Measurements from ENCODE around the gene BCAP31. TPM values are rescaled to one million over a fixed set of nuclear protein-coding genes. Genes with fewer than 3 reads are reported as not detected.

The BCAP31 gene
- total RNA-seq, 2 experiments from 2014 or later, result 42.1 to 43.1 TPM

GRCh38 chrX:153769865-153770600 is 45.8 kb upstream of the BCAP31 start:
- POLR2A ChIA-PET, result no interaction called here
- Histone ChIP-seq H3K4me1 (ENCODE audit: insufficient read depth, low read length) (peaks cover 4% of the 10 kb centered on the region), H3K27me3 (ENCODE audit: control insufficient read depth in 1 of 2, insufficient read depth in 2 of 2, low read length in 2 of 2) (no peaks in the 10 kb centered on the region), H3K4me3 (ENCODE audit: low read length) (no peak overlapping the region), H3K27ac (ENCODE audit: low read depth in 1 of 2, low read length in 2 of 2) (no peak overlapping the region), H3K36me3 (ENCODE audit: insufficient read depth, low read length) (no peaks in the 10 kb centered on the region), H3K9me3 (ENCODE audit: control insufficient read depth in 1 of 2, insufficient read depth in 1 of 2, low read length in 2 of 2) (no peaks in the 10 kb centered on the region)
- Mint-ChIP-seq H3K36me3 (ENCODE audit: low read depth) (no peaks in the 10 kb centered on the region), H3K9me3 (no peaks in the 10 kb centered on the region), H3K4me1 (ENCODE audit: low read depth) (no peaks in the 10 kb centered on the region), H3K27ac (no peak overlapping the region), H3K4me3 (no peak overlapping the region), H3K27me3 (no peaks in the 10 kb centered on the region)
- DNase-seq (peak in 2 of 14 experiments; percentile 2 to 6), ATAC-seq (ENCODE audit: poor library complexity) (no peak)
- TF ChIP-seq CTCF (IDR thresholded peaks at IDR 0.05), result no peak
- intact Hi-C loops (cut with DNase I, micrococcal nuclease), result loop anchor here in 1 of 2 experiments (10.0 kb wide), 1 partner anchor 115 kb away; the partner anchor contains the start of gene L1CAM
- CTCF ChIA-PET, result no interaction called here

- ATAC-seq (ENCODE audit: poor library complexity) (no peak), DNase-seq (peak in 2 of 14 experiments; percentile 4 to 12)
- intact Hi-C loops (cut with DNase I, micrococcal nuclease), result loop anchor here in 1 of 2 experiments (10.0 kb wide), 1 partner anchor 115 kb away; the partner anchor contains the start of gene L1CAM
- H3K9me3 Mint-ChIP-seq, result no peaks in the 10 kb centered on the region
- H3K4me3 Mint-ChIP-seq, result no peak overlapping the region
- Histone ChIP-seq H3K27me3 (ENCODE audit: control insufficient read depth in 1 of 2, insufficient read depth in 2 of 2, low read length in 2 of 2) (no peaks in the 10 kb centered on the region), H3K4me3 (ENCODE audit: low read length) (no peak overlapping the region), H3K9me3 (ENCODE audit: control insufficient read depth in 1 of 2, insufficient read depth in 1 of 2, low read length in 2 of 2) (no peaks in the 10 kb centered on the region), H3K27ac (ENCODE audit: low read depth in 1 of 2, low read length in 2 of 2) (no peak overlapping the region), H3K36me3 (ENCODE audit: insufficient read depth, low read length) (no peaks in the 10 kb centered on the region), H3K4me1 (ENCODE audit: insufficient read depth, low read length) (peaks cover 5% of the 10 kb centered on the region)
- POLR2A ChIA-PET, result no interaction called here
- no peak overlapping the region for H3K27ac Mint-ChIP-seq
- H3K36me3 Mint-ChIP-seq (ENCODE audit: low read depth), result no peaks in the 10 kb centered on the region
- CTCF ChIA-PET, result no interaction called here
- no peaks in the 10 kb centered on the region for H3K4me1 Mint-ChIP-seq (ENCODE audit: low read depth)
- no peaks in the 10 kb centered on the region for H3K27me3 Mint-ChIP-seq
- TF ChIP-seq CTCF (IDR thresholded peaks at IDR 0.05), result no peak
Observed at GRCh38 chrX:153769158-153769864, 45.1 kb upstream of the BCAP31 start.

GRCh38 chrX:153768311-153769157 is 44.3 kb upstream of the BCAP31 start:
- H3K4me1 ChIP-seq (ENCODE audit: insufficient read depth, low read length), result peaks cover 9% of the 10 kb centered on the region
- no peaks in the 10 kb centered on the region for H3K27me3 ChIP-seq (ENCODE audit: control insufficient read depth in 1 of 2, insufficient read depth in 2 of 2, low read length in 2 of 2)
- no peak overlapping the region for H3K27ac ChIP-seq (ENCODE audit: low read depth in 1 of 2, low read length in 2 of 2)
- Mint-ChIP-seq H3K9me3 (no peaks in the 10 kb centered on the region), H3K36me3 (ENCODE audit: low read depth) (no peaks in the 10 kb centered on the region), H3K4me1 (ENCODE audit: low read depth) (peaks cover 4% of the 10 kb centered on the region), H3K4me3 (no peak overlapping the region), H3K27me3 (no peaks in the 10 kb centered on the region), H3K27ac (no peak overlapping the region)
- CTCF ChIA-PET, result no interaction called here
- no peak for ATAC-seq (ENCODE audit: poor library complexity)
- H3K36me3 ChIP-seq (ENCODE audit: insufficient read depth, low read length), result no peaks in the 10 kb centered on the region
- H3K9me3 ChIP-seq (ENCODE audit: control insufficient read depth in 1 of 2, insufficient read depth in 1 of 2, low read length in 2 of 2), result no peaks in the 10 kb centered on the region
- intact Hi-C loops (cut with DNase I, micrococcal nuclease), result loop anchor here in 1 of 2 experiments (10.0 kb wide), 1 partner anchor 116 kb away; the partner anchor contains the start of gene L1CAM
- POLR2A ChIA-PET, result no interaction called here
- peak in 2 of 14 experiments; percentile 6 to 11 for DNase-seq
- no peak for TF ChIP-seq CTCF (IDR thresholded peaks at IDR 0.05)
- no peak overlapping the region for H3K4me3 ChIP-seq (ENCODE audit: low read length)
